ENCODE results near the gene GMDS. TPM values are rescaled to one million over a fixed set of nuclear protein-coding genes. Genes with fewer than 3 reads are reported as not detected.

The GMDS gene
- total RNA-seq, 1 donor from 2014 or later, result 30.2 TPM

GRCh38 chr6:1589208-1589607 lies 656.2 kb downstream of the GMDS start:
- H3K4me1 ChIP-seq, result no peaks in the 10 kb centered on the region
- TF ChIP-seq CTCF (IDR thresholded peaks at IDR 0.05), result no peak
- TF ChIP-seq POLR2AphosphoS5 (IDR thresholded peaks at IDR 0.05; ENCODE audit: insufficient read depth in 1 of 2, low read depth in 1 of 2), result no peak
- no peak for TF ChIP-seq POLR2A (IDR thresholded peaks at IDR 0.05)
- no peaks in the 10 kb centered on the region for H3K36me3 ChIP-seq
- H3K27ac ChIP-seq, result no peak overlapping the region
- intact Hi-C loops (cut with DNase I), result no loop called here
- no peak overlapping the region for H3K4me3 ChIP-seq
- H3K27me3 ChIP-seq, result no peaks in the 10 kb centered on the region
- peak in 1 of 2 donors; percentile 56 for DNase-seq (ENCODE audit: extremely low spot score in 2 of 2)
- no peaks in the 10 kb centered on the region for H3K9me3 ChIP-seq

- H3K27me3 ChIP-seq, result no peaks in the 10 kb centered on the region
- no peak overlapping the region for H3K27ac ChIP-seq
- intact Hi-C loops (cut with DNase I), result no loop called here
- H3K36me3 ChIP-seq, result no peaks in the 10 kb centered on the region
- H3K9me3 ChIP-seq, result no peaks in the 10 kb centered on the region
- no peak for DNase-seq (ENCODE audit: extremely low spot score in 2 of 2)
- no peaks in the 10 kb centered on the region for H3K4me1 ChIP-seq
- TF ChIP-seq POLR2A (IDR thresholded peaks at IDR 0.05) (no peak), POLR2AphosphoS5 (IDR thresholded peaks at IDR 0.05; ENCODE audit: insufficient read depth in 1 of 2, low read depth in 1 of 2) (no peak), CTCF (IDR thresholded peaks at IDR 0.05) (no peak)
- H3K4me3 ChIP-seq, result no peak overlapping the region
These were observed 657.4 kb downstream of the GMDS start for GRCh38 chr6:1587977-1588376.

- Histone ChIP-seq H3K9me3 (no peaks in the 10 kb centered on the region), H3K4me3 (no peak overlapping the region), H3K27me3 (no peaks in the 10 kb centered on the region), H3K4me1 (no peaks in the 10 kb centered on the region), H3K36me3 (no peaks in the 10 kb centered on the region), H3K27ac (no peak overlapping the region)
- intact Hi-C loops (cut with DNase I), result no loop called here
- DNase-seq (ENCODE audit: extremely low spot score in 2 of 2), result peak; percentile 70 to 92
- TF ChIP-seq POLR2AphosphoS5 (IDR thresholded peaks at IDR 0.05; ENCODE audit: insufficient read depth in 1 of 2, low read depth in 1 of 2), result no peak
- TF ChIP-seq CTCF (IDR thresholded peaks at IDR 0.05), result no peak
- TF ChIP-seq POLR2A (IDR thresholded peaks at IDR 0.05), result no peak
These were observed 657.9 kb downstream of the GMDS start for GRCh38 chr6:1587546-1587945.

GRCh38 chr6:1586861-1587450 lies 658.4 kb downstream of the GMDS start:
- peak in 1 of 2 donors; percentile 79 for DNase-seq (ENCODE audit: extremely low spot score in 2 of 2)
- H3K36me3 ChIP-seq, result no peaks in the 10 kb centered on the region
- TF ChIP-seq POLR2AphosphoS5 (IDR thresholded peaks at IDR 0.05; ENCODE audit: insufficient read depth in 1 of 2, low read depth in 1 of 2) (no peak), POLR2A (IDR thresholded peaks at IDR 0.05) (no peak), CTCF (IDR thresholded peaks at IDR 0.05) (no peak)
- intact Hi-C loops (cut with DNase I), result no loop called here
- no peak overlapping the region for H3K27ac ChIP-seq
- H3K27me3 ChIP-seq, result no peaks in the 10 kb centered on the region
- H3K4me1 ChIP-seq, result no peaks in the 10 kb centered on the region
- H3K9me3 ChIP-seq, result no peaks in the 10 kb centered on the region
- H3K4me3 ChIP-seq, result no peak overlapping the region

- Histone ChIP-seq H3K4me3 (no peak overlapping the region), H3K36me3 (no peaks in the 10 kb centered on the region), H3K27me3 (no peaks in the 10 kb centered on the region), H3K27ac (no peak overlapping the region), H3K4me1 (no peaks in the 10 kb centered on the region), H3K9me3 (no peaks in the 10 kb centered on the region)
- TF ChIP-seq CTCF (IDR thresholded peaks at IDR 0.05) (no peak), POLR2A (IDR thresholded peaks at IDR 0.05) (no peak), POLR2AphosphoS5 (IDR thresholded peaks at IDR 0.05; ENCODE audit: insufficient read depth in 1 of 2, low read depth in 1 of 2) (no peak)
- intact Hi-C loops (cut with DNase I), result no loop called here
- peak in 1 of 2 donors; percentile 65 for DNase-seq (ENCODE audit: extremely low spot score in 2 of 2)
These were observed 659.1 kb downstream of the GMDS start for GRCh38 chr6:1586256-1586655.

Data from vagina (tissue), 2 donors.